ENCODE data around the gene IQSEC1.

The IQSEC1 gene

GRCh38 chr3:12940854-12941253 lies 132.4 kb downstream of the IQSEC1 start:
- Histone ChIP-seq H3K9me3 (ENCODE audit: control insufficient read depth, low read length) (no peaks in the 10 kb centered on the region), H3K4me3 (ENCODE audit: low read length) (no peak overlapping the region), H3K27me3 (ENCODE audit: control insufficient read depth, insufficient read depth, low read length) (no peaks in the 10 kb centered on the region), H3K36me3 (ENCODE audit: control insufficient read depth, insufficient read depth, low read length) (no peaks in the 10 kb centered on the region), H3K4me1 (ENCODE audit: control insufficient read depth, insufficient read depth, low read length) (peaks cover 31% of the 10 kb centered on the region), H3K9ac (ENCODE audit: low read length) (no peak overlapping the region)

GRCh38 chr3:12939137-12939536 lies 134.1 kb downstream of the IQSEC1 start:
- H3K4me1 ChIP-seq (ENCODE audit: control insufficient read depth, insufficient read depth, low read length) = peaks cover 24% of the 10 kb centered on the region
- H3K27me3 ChIP-seq (ENCODE audit: control insufficient read depth, insufficient read depth, low read length) = no peaks in the 10 kb centered on the region
- no peaks in the 10 kb centered on the region for H3K36me3 ChIP-seq (ENCODE audit: control insufficient read depth, insufficient read depth, low read length)
- H3K9ac ChIP-seq (ENCODE audit: low read length) = peak overlapping the region; percentile 28
- no peak overlapping the region for H3K4me3 ChIP-seq (ENCODE audit: low read length)
- H3K9me3 ChIP-seq (ENCODE audit: control insufficient read depth, low read length) = no peaks in the 10 kb centered on the region

- H3K27me3 ChIP-seq (ENCODE audit: control insufficient read depth, insufficient read depth, low read length) = no peaks in the 10 kb centered on the region
- peak overlapping the region; percentile 28 for H3K9ac ChIP-seq (ENCODE audit: low read length)
- H3K4me1 ChIP-seq (ENCODE audit: control insufficient read depth, insufficient read depth, low read length) = peaks cover 16% of the 10 kb centered on the region
- H3K9me3 ChIP-seq (ENCODE audit: control insufficient read depth, low read length) = no peaks in the 10 kb centered on the region
- no peak overlapping the region for H3K4me3 ChIP-seq (ENCODE audit: low read length)
- no peaks in the 10 kb centered on the region for H3K36me3 ChIP-seq (ENCODE audit: control insufficient read depth, insufficient read depth, low read length)
Measured at GRCh38 chr3:12938258-12938711, 134.9 kb downstream of the IQSEC1 start.

DNA sequence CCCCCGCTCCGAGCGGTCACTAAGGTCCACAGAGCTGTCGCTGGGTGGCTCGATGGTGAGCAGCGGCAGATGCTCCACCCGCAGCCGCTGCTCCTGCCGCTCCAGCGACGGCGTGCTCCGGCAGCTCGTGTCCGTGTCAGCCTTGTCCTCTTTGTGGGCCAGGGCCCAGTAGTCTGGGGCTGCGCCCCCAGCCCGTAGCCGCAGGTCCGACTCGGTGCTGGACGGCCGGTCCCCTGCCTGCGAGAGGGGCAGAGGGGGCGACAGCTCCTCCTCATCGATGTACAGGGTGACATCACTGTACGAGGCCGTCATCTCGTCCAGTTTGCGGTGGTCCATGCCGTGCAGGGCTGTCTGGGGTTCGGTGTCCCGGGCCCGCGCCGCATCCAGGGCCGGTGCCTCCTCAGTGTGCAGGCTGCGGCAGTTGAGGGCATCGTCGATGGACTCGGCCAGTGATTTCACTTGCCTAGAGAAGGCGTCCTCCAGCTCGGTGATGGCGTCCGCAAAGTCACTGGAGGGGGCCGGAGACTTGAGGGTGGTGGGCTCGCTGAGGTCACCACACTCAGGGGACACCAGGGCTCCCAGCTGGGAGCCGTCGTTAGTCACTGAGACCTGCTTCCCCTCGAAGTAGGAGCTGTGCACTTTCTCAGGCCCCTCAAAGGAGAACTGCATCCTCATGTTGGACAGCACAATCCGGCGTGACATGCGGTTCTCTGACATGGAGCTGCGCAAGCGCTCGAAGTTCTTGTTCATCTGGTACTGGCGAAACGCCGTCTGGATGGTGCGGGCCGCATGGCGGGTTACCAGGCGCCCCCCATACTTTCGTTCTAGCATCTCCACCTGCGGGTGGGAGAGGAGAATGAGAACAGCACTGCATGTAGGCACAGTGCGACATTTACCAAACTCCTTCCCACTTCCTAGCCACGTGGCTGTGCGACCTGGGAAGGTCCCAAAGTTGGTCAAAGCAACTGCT lies 137.1 kb downstream of the IQSEC1 start:
- Histone ChIP-seq H3K4me3 (ENCODE audit: low read length) (no peak overlapping the region), H3K4me1 (ENCODE audit: control insufficient read depth, insufficient read depth, low read length) (peaks cover 16% of the 10 kb centered on the region), H3K9ac (ENCODE audit: low read length) (no peak overlapping the region), H3K9me3 (ENCODE audit: control insufficient read depth, low read length) (no peaks in the 10 kb centered on the region), H3K36me3 (ENCODE audit: control insufficient read depth, insufficient read depth, low read length) (no peaks in the 10 kb centered on the region), H3K27me3 (ENCODE audit: control insufficient read depth, insufficient read depth, low read length) (no peaks in the 10 kb centered on the region)

DNA sequence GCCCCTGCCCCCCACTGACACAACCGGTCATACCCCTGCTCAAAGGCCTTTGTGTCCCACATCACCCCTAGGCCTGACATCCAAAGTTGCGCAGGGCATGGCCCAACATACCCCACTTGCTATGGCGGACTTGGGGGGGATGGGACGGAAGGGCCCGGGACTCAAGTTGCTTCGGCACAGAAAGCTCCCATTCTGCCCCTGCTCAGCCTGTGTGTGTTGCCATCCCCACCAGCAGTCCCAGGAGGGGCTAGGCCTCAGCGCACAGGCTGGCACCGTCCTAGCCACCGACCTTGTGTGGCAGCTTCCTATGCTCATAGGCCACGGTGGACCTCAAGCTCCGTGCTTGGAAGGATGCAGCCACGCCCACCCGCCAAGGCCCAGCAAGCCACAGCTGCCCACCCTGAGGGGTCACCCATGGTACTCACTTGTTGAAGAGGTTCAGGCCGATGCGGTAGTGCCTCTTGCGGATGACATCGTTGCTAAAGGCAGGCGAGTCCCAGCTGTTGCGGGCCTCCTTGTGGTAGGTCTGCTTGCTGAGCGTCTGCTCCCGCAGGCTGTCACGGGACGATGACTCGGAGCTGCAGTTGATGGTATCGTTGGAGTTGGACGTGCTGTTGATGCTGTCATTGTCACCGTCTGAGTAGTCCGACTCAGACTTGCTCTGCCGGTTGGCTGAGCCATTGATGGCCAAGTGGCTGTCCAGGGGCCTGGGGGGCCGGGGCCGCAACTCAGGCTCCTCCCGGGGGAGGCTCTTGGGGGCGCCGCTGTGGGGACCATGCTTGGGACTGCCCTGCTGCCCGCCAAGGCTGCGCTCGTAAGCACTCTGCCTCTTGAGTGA lies 138.0 kb downstream of the IQSEC1 start:
- no peak overlapping the region for H3K4me3 ChIP-seq (ENCODE audit: low read length)
- no peaks in the 10 kb centered on the region for H3K36me3 ChIP-seq (ENCODE audit: control insufficient read depth, insufficient read depth, low read length)
- peaks cover 16% of the 10 kb centered on the region for H3K4me1 ChIP-seq (ENCODE audit: control insufficient read depth, insufficient read depth, low read length)
- no peak overlapping the region for H3K9ac ChIP-seq (ENCODE audit: low read length)
- H3K9me3 ChIP-seq (ENCODE audit: control insufficient read depth, low read length) = no peaks in the 10 kb centered on the region
- no peaks in the 10 kb centered on the region for H3K27me3 ChIP-seq (ENCODE audit: control insufficient read depth, insufficient read depth, low read length)

GRCh38 chr3:12934431-12934830 lies 138.8 kb downstream of the IQSEC1 start:
- no peaks in the 10 kb centered on the region for H3K36me3 ChIP-seq (ENCODE audit: control insufficient read depth, insufficient read depth, low read length)
- no peak overlapping the region for H3K4me3 ChIP-seq (ENCODE audit: low read length)

GRCh38 chr3:12933901-12934300 lies 139.3 kb downstream of the IQSEC1 start:
- H3K9me3 ChIP-seq (ENCODE audit: control insufficient read depth, low read length) = no peaks in the 10 kb centered on the region
- no peaks in the 10 kb centered on the region for H3K36me3 ChIP-seq (ENCODE audit: control insufficient read depth, insufficient read depth, low read length)
- peaks cover 15% of the 10 kb centered on the region for H3K4me1 ChIP-seq (ENCODE audit: control insufficient read depth, insufficient read depth, low read length)
- no peaks in the 10 kb centered on the region for H3K27me3 ChIP-seq (ENCODE audit: control insufficient read depth, insufficient read depth, low read length)
- no peak overlapping the region for H3K9ac ChIP-seq (ENCODE audit: low read length)
- no peak overlapping the region for H3K4me3 ChIP-seq (ENCODE audit: low read length)

More at GRCh38 chr3:12934431-12934830, 138.8 kb downstream of the IQSEC1 start:
- Histone ChIP-seq H3K9ac (ENCODE audit: low read length) (no peak overlapping the region), H3K4me1 (ENCODE audit: control insufficient read depth, insufficient read depth, low read length) (peaks cover 16% of the 10 kb centered on the region), H3K27me3 (ENCODE audit: control insufficient read depth, insufficient read depth, low read length) (no peaks in the 10 kb centered on the region), H3K9me3 (ENCODE audit: control insufficient read depth, low read length) (no peaks in the 10 kb centered on the region)

DNA sequence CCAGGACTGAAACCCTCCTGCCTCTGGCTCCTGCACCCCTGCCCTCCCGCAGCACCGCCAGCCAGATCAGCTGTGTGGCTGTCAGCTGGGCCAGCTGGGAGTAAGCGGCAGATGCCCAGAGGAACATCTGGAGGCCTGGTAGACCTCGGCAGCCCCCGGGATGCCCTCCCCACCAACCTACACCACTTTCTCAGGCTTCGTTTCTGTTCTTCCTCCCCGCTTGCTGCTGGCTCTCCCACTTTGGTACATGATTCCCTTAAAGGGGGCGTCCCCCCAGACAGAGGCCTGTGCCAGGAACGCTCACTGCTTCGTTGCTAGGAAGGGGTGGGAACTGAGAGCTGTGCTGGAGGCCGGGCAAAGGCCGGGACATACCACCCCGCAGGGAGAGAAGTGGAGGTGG lies 140.5 kb downstream of the IQSEC1 start:
- no peak overlapping the region for H3K9ac ChIP-seq (ENCODE audit: low read length)
- peaks cover 6% of the 10 kb centered on the region for H3K4me1 ChIP-seq (ENCODE audit: control insufficient read depth, insufficient read depth, low read length)
- no peaks in the 10 kb centered on the region for H3K27me3 ChIP-seq (ENCODE audit: control insufficient read depth, insufficient read depth, low read length)
- H3K9me3 ChIP-seq (ENCODE audit: control insufficient read depth, low read length) = no peaks in the 10 kb centered on the region
- H3K36me3 ChIP-seq (ENCODE audit: control insufficient read depth, insufficient read depth, low read length) = no peaks in the 10 kb centered on the region
- no peak overlapping the region for H3K4me3 ChIP-seq (ENCODE audit: low read length)

DNA sequence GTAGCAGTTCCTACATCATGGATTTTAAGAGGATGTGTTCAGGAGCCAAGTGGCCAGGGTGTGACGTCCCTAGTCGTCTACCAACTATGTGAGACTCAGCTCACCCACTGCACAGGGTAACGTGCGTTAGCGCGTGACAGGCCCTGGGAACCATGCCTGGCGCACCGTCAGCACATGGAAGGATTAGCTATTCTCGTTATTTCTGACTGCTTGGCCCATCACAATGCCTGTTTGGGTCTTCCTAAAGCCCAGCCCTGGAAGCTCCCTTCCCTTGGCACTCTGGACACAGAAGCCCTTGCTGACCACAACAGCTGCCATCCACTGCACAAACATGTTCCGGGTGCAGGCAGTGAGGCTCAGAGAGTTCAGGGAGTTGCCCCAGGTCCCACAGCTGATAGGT lies 140.9 kb downstream of the IQSEC1 start:
- Histone ChIP-seq H3K4me1 (ENCODE audit: control insufficient read depth, insufficient read depth, low read length) (peaks cover 6% of the 10 kb centered on the region), H3K9ac (ENCODE audit: low read length) (no peak overlapping the region), H3K36me3 (ENCODE audit: control insufficient read depth, insufficient read depth, low read length) (no peaks in the 10 kb centered on the region), H3K9me3 (ENCODE audit: control insufficient read depth, low read length) (no peaks in the 10 kb centered on the region), H3K27me3 (ENCODE audit: control insufficient read depth, insufficient read depth, low read length) (no peaks in the 10 kb centered on the region), H3K4me3 (ENCODE audit: low read length) (no peak overlapping the region)

GRCh38 chr3:12931273-12931905 lies 141.8 kb downstream of the IQSEC1 start:
- Histone ChIP-seq H3K36me3 (ENCODE audit: control insufficient read depth, insufficient read depth, low read length) (no peaks in the 10 kb centered on the region), H3K9ac (ENCODE audit: low read length) (no peak overlapping the region), H3K4me1 (ENCODE audit: control insufficient read depth, insufficient read depth, low read length) (peaks cover 6% of the 10 kb centered on the region), H3K4me3 (ENCODE audit: low read length) (no peak overlapping the region), H3K27me3 (ENCODE audit: control insufficient read depth, insufficient read depth, low read length) (no peaks in the 10 kb centered on the region), H3K9me3 (ENCODE audit: control insufficient read depth, low read length) (no peaks in the 10 kb centered on the region)

- Histone ChIP-seq H3K4me3 (ENCODE audit: low read length) (no peak overlapping the region), H3K4me1 (ENCODE audit: control insufficient read depth, insufficient read depth, low read length) (peaks cover under 1% of the 10 kb centered on the region), H3K36me3 (ENCODE audit: control insufficient read depth, insufficient read depth, low read length) (peaks cover 7% of the 10 kb centered on the region), H3K9me3 (ENCODE audit: control insufficient read depth, low read length) (no peaks in the 10 kb centered on the region), H3K27me3 (ENCODE audit: control insufficient read depth, insufficient read depth, low read length) (no peaks in the 10 kb centered on the region), H3K9ac (ENCODE audit: low read length) (no peak overlapping the region)
Measured at GRCh38 chr3:12929801-12930200, 143.4 kb downstream of the IQSEC1 start.

Measured in mucosa of stomach (tissue), 1 donor.